Measurements from ENCODE around the gene TRPM4. TPM values are rescaled to one million over a fixed set of nuclear protein-coding genes. Genes with fewer than 3 reads are reported as not detected.
"Not testable (repeated sequence)": the region's sequence is repeated elsewhere in the genome, so short reads cannot be mapped to it uniquely, and the experiment has no call there.

TRPM4 gene
- total and polyA plus RNA-seq, 5 donors = 28.3 to 36.4 (median 32.5) TPM

GRCh38 chr19:49165865-49166301 lies 8.3 kb downstream of the TRPM4 start:
- Histone ChIP-seq H3K9me3 (ENCODE audit: control insufficient read depth, low read length) (no peaks in the 10 kb centered on the region), H3K27me3 (ENCODE audit: control insufficient read depth, insufficient read depth) (no peaks in the 10 kb centered on the region), H3K27ac (ENCODE audit: low read length) (peak overlapping the region; percentile 87), H3K4me3 (ENCODE audit: low read length) (no peak overlapping the region), H3K4me1 (ENCODE audit: control insufficient read depth, insufficient read depth, low read length) (peaks cover 5% of the 10 kb centered on the region)
- DNase-seq (no peak), ATAC-seq (peak; percentile 50 to 51)
- WGBS = 45% methylated on average over 30 of the region's 30 CpGs
- intact Hi-C loops (cut with DNase I) = no loop called here

- 83% methylated on average over 25 of the region's 25 CpGs for WGBS
- H3K4me3 ChIP-seq (ENCODE audit: low read length) = no peak overlapping the region
- H3K27me3 ChIP-seq (ENCODE audit: control insufficient read depth, insufficient read depth) = no peaks in the 10 kb centered on the region
- no peak overlapping the region for H3K27ac ChIP-seq (ENCODE audit: low read length)
- intact Hi-C loops (cut with DNase I) = no loop called here
- ATAC-seq (no peak), DNase-seq (no peak)
- H3K9me3 ChIP-seq (ENCODE audit: control insufficient read depth, low read length) = no peaks in the 10 kb centered on the region
- H3K4me1 ChIP-seq (ENCODE audit: control insufficient read depth, insufficient read depth, low read length) = peaks cover 5% of the 10 kb centered on the region
Observed at GRCh38 chr19:49167857-49168409, 10.3 kb downstream of the TRPM4 start.

- WGBS = 93% methylated on average over 23 of the region's 23 CpGs
- intact Hi-C loops (cut with DNase I) = no loop called here
- DNase-seq = no peak
Observed at GRCh38 chr19:49168421-49168820, 10.8 kb downstream of the TRPM4 start.

GRCh38 chr19:49173198-49173597 lies 15.6 kb downstream of the TRPM4 start:
- Histone ChIP-seq H3K9me3 (ENCODE audit: control insufficient read depth, low read length) (no peaks in the 10 kb centered on the region), H3K27me3 (ENCODE audit: control insufficient read depth, insufficient read depth) (no peaks in the 10 kb centered on the region), H3K4me3 (ENCODE audit: low read length) (no peak overlapping the region), H3K27ac (ENCODE audit: low read length) (no peak overlapping the region), H3K4me1 (ENCODE audit: control insufficient read depth, insufficient read depth, low read length) (no peaks in the 10 kb centered on the region)
- DNase-seq = no peak
- WGBS = 96% methylated on average over 2 of the region's 2 CpGs
- intact Hi-C loops (cut with DNase I) = no loop called here
- no peak for ATAC-seq

More at GRCh38 chr19:49168421-49168820, 10.8 kb downstream of the TRPM4 start:
- Histone ChIP-seq H3K27me3 (ENCODE audit: control insufficient read depth, insufficient read depth) (no peaks in the 10 kb centered on the region), H3K9me3 (ENCODE audit: control insufficient read depth, low read length) (no peaks in the 10 kb centered on the region), H3K27ac (ENCODE audit: low read length) (no peak overlapping the region), H3K4me3 (ENCODE audit: low read length) (no peak overlapping the region), H3K4me1 (ENCODE audit: control insufficient read depth, insufficient read depth, low read length) (peaks cover 5% of the 10 kb centered on the region)
- ATAC-seq = no peak

- no peak for ATAC-seq
- 90% methylated on average over 4 of the region's 4 CpGs for WGBS
- H3K4me1 ChIP-seq (ENCODE audit: control insufficient read depth, insufficient read depth, low read length) = no peaks in the 10 kb centered on the region
- H3K27me3 ChIP-seq (ENCODE audit: control insufficient read depth, insufficient read depth) = no peaks in the 10 kb centered on the region
- no peaks in the 10 kb centered on the region for H3K9me3 ChIP-seq (ENCODE audit: control insufficient read depth, low read length)
- no peak overlapping the region for H3K27ac ChIP-seq (ENCODE audit: low read length)
- intact Hi-C loops (cut with DNase I) = no loop called here
- no peak for DNase-seq
- H3K4me3 ChIP-seq (ENCODE audit: low read length) = no peak overlapping the region
Observed at GRCh38 chr19:49180659-49181058, 23.1 kb downstream of the TRPM4 start.

GRCh38 chr19:49182010-49182847 lies 24.6 kb downstream of the TRPM4 start:
- DNase-seq; H3K9me3 ChIP-seq (ENCODE audit: control insufficient read depth, low read length); intact Hi-C loops (cut with DNase I); H3K4me1 ChIP-seq (ENCODE audit: control insufficient read depth, insufficient read depth, low read length); H3K27me3 ChIP-seq (ENCODE audit: control insufficient read depth, insufficient read depth); H3K4me3 ChIP-seq (ENCODE audit: low read length); H3K27ac ChIP-seq (ENCODE audit: low read length): not testable (repeated sequence)
- WGBS = 80% methylated on average over 20 of the region's 20 CpGs
- ATAC-seq = peak in 1 of 2 donors; percentile 39

GRCh38 chr19:49182848-49183375 lies 25.3 kb downstream of the TRPM4 start:
- H3K4me1 ChIP-seq (ENCODE audit: control insufficient read depth, insufficient read depth, low read length) = no peaks in the 10 kb centered on the region
- no peak overlapping the region for H3K4me3 ChIP-seq (ENCODE audit: low read length)
- 73% methylated on average over 26 of the region's 26 CpGs for WGBS
- DNase-seq (peak in 1 of 3 donors; percentile 38), ATAC-seq (peak in 1 of 2 donors; percentile 31)
- no peaks in the 10 kb centered on the region for H3K27me3 ChIP-seq (ENCODE audit: control insufficient read depth, insufficient read depth)
- H3K9me3 ChIP-seq (ENCODE audit: control insufficient read depth, low read length) = no peaks in the 10 kb centered on the region
- no peak overlapping the region for H3K27ac ChIP-seq (ENCODE audit: low read length)
- intact Hi-C loops (cut with DNase I) = no loop called here

GRCh38 chr19:49186108-49186507 lies 28.5 kb downstream of the TRPM4 start:
- Histone ChIP-seq H3K27ac (ENCODE audit: low read length) (no peak overlapping the region), H3K9me3 (ENCODE audit: control insufficient read depth, low read length) (no peaks in the 10 kb centered on the region), H3K4me3 (ENCODE audit: low read length) (no peak overlapping the region), H3K4me1 (ENCODE audit: control insufficient read depth, insufficient read depth, low read length) (no peaks in the 10 kb centered on the region), H3K27me3 (ENCODE audit: control insufficient read depth, insufficient read depth) (no peaks in the 10 kb centered on the region)
- intact Hi-C loops (cut with DNase I) = no loop called here
- ATAC-seq (no peak), DNase-seq (no peak)
- 84% methylated on average over 5 of the region's 5 CpGs for WGBS

GRCh38 chr19:49188626-49189200 lies 31.1 kb downstream of the TRPM4 start:
- H3K27me3 ChIP-seq (ENCODE audit: control insufficient read depth, insufficient read depth) = no peaks in the 10 kb centered on the region
- intact Hi-C loops (cut with DNase I) = no loop called here
- H3K4me3 ChIP-seq (ENCODE audit: low read length) = no peak overlapping the region
- H3K4me1 ChIP-seq (ENCODE audit: control insufficient read depth, insufficient read depth, low read length) = no peaks in the 10 kb centered on the region
- H3K27ac ChIP-seq (ENCODE audit: low read length) = no peak overlapping the region
- DNase-seq (no peak), ATAC-seq (peak in 1 of 2 donors; percentile 20)
- no peaks in the 10 kb centered on the region for H3K9me3 ChIP-seq (ENCODE audit: control insufficient read depth, low read length)
- WGBS = 85% methylated on average over 21 of the region's 21 CpGs

- no peak for ATAC-seq
- intact Hi-C loops (cut with DNase I) = no loop called here
- no peaks in the 10 kb centered on the region for H3K27me3 ChIP-seq (ENCODE audit: control insufficient read depth, insufficient read depth)
- no peak for DNase-seq
- no peak overlapping the region for H3K4me3 ChIP-seq (ENCODE audit: low read length)
- WGBS = 71% methylated on average over 5 of the region's 5 CpGs
- H3K27ac ChIP-seq (ENCODE audit: low read length) = no peak overlapping the region
- no peaks in the 10 kb centered on the region for H3K4me1 ChIP-seq (ENCODE audit: control insufficient read depth, insufficient read depth, low read length)
- H3K9me3 ChIP-seq (ENCODE audit: control insufficient read depth, low read length) = no peaks in the 10 kb centered on the region
Observed at GRCh38 chr19:49189259-49189658, 31.7 kb downstream of the TRPM4 start.

- WGBS = 99% methylated on average over 3 of the region's 3 CpGs
- intact Hi-C loops (cut with DNase I) = loop anchor here in 1 of 4 donors (10.0 kb wide), 1 partner anchor 86 kb away; no protein-coding TSS in a partner anchor
Observed at GRCh38 chr19:49190781-49191180, 33.2 kb downstream of the TRPM4 start.

More at GRCh38 chr19:49190781-49191180, 33.2 kb downstream of the TRPM4 start:
- Histone ChIP-seq H3K4me1 (ENCODE audit: control insufficient read depth, insufficient read depth, low read length) (no peaks in the 10 kb centered on the region), H3K4me3 (ENCODE audit: low read length) (no peak overlapping the region), H3K27me3 (ENCODE audit: control insufficient read depth, insufficient read depth) (no peaks in the 10 kb centered on the region), H3K27ac (ENCODE audit: low read length) (no peak overlapping the region), H3K9me3 (ENCODE audit: control insufficient read depth, low read length) (no peaks in the 10 kb centered on the region)
- ATAC-seq (no peak), DNase-seq (no peak)
